Panc1 (cell line): ENCODE results near the gene RBM45. TPM values are rescaled to one million over a fixed set of nuclear protein-coding genes. Genes with fewer than 3 reads are reported as not detected.

Source experiments
- ATAC-seq: fragments of 200-7000 bp; cut with Tn5 transposase; 2 replicates; pipeline ENCODE4 v1.9.1; 2020; ENCODE audit warnings: mild to moderate bottlenecking, moderate library complexity
- BruUV-seq: library from RNA; stranded (reverse); fragments of 400-500 nt; replicated peaks from 2 replicates; lab custom pipeline; 2021; lab: Mats Ljungman, UMichigan
- CTCF ChIA-PET: fragments of 300-600 bp; sonication (Branson Sonifier 250); formaldehyde crosslinking; loops from one replicate; lab custom pipeline; 2022; ENCODE audit warnings: antibody characterized with exemption; lab: Charles Lee
- POLR2A ChIA-PET: fragments of 300-600 bp; sonication (Branson Sonifier 250); formaldehyde crosslinking; loops from one replicate; lab custom pipeline; 2022; ENCODE audit warnings: antibody characterized with exemption; lab: Charles Lee
- DNase-seq: peaks from one replicate; pipeline ENCODE4 v3.0.0-alpha.2; 2010; ENCODE audit warnings: low read depth, low spot score
- H3K27ac ChIP-seq: 2 replicates; pipeline ENCODE4 v1.5.1; 2011; ENCODE audit warnings: mild to moderate bottlenecking, low read length, inconsistent platforms
- H3K27me3 ChIP-seq: fragments of 200-500 bp; sonication (Bioruptor generic); 2 replicates; pipeline ENCODE4 v1.6.0; 2014; ENCODE audit warnings: low read length, inconsistent platforms; ENCODE audit not compliant: control insufficient read depth, insufficient read depth
- H3K36me3 ChIP-seq: fragments of 200-500 bp; sonication (Bioruptor generic); 2 replicates; pipeline ENCODE4 v1.5.1; 2014; ENCODE audit warnings: inconsistent platforms, mild to moderate bottlenecking, low read length, moderate library complexity; ENCODE audit not compliant: control insufficient read depth, insufficient read depth
- H3K4me1 ChIP-seq: 2 replicates; pipeline ENCODE4 v1.5.1; 2011; ENCODE audit warnings: inconsistent platforms, mild to moderate bottlenecking, low read length, moderate library complexity; ENCODE audit not compliant: control insufficient read depth, insufficient read depth
- H3K4me3 ChIP-seq, 2 experiments: 2 replicates each; pipeline ENCODE4 v1.5.1; 2011 to 2012; ENCODE audit warnings: low read depth in 2 of 2, low read length in 2 of 2, mild to moderate bottlenecking in 2 of 2, inconsistent platforms in 1 of 2, moderate library complexity in 1 of 2
- H3K9me3 ChIP-seq: fragments of 200-500 bp; sonication (Bioruptor generic); 2 replicates; pipeline ENCODE4 v1.5.1; 2014; ENCODE audit warnings: low read depth, mild to moderate bottlenecking, inconsistent platforms, low read length, moderate library complexity; ENCODE audit not compliant: control insufficient read depth, insufficient read depth
- CTCF ChIP-seq: fragments of 450-650 bp; IDR thresholded peaks from 2 replicates; pipeline ENCODE4 v1.5.1; 2017; ENCODE audit warnings: mild to moderate bottlenecking
- POLR2AphosphoS5 ChIP-seq: IDR thresholded peaks from 2 replicates; pipeline ENCODE4 v1.6.1; 2012; ENCODE audit warnings: mild to moderate bottlenecking, low read depth, low read length, moderate library complexity
- REST ChIP-seq, 2 experiments: IDR thresholded peaks; 2 replicates each; pipeline ENCODE4 v1.6.1; 2011 to 2012; ENCODE audit warnings: low read depth in 2 of 2, control low read depth in 1 of 2, low read length in 1 of 2, mild to moderate bottlenecking in 1 of 2, moderate library complexity in 1 of 2; ENCODE audit not compliant: insufficient read depth in 1 of 2
- SIN3A ChIP-seq: IDR thresholded peaks from 2 replicates; pipeline ENCODE4 v1.6.1; 2012; ENCODE audit warnings: low read depth, mild to moderate bottlenecking, low read length, moderate library complexity, borderline replicate concordance; ENCODE audit not compliant: insufficient read depth
- TCF7L2 ChIP-seq: IDR thresholded peaks from 2 replicates; pipeline ENCODE4 v1.6.1; 2011; ENCODE audit warnings: mild to moderate bottlenecking, low read depth, low read length, inconsistent platforms
- in situ Hi-C: cut with HindIII; loops from 2 replicates; pipeline ENCODE4 v1.10.0; 2016; ENCODE audit warnings: low sequenced_read_pairs, low pct_unique_long_range_greater_than_20kb
- intact Hi-C: fragments of 100-400 bp; cut with micrococcal nuclease; formaldehyde crosslinking; loops from one replicate; pipeline ENCODE4 v1.10.0; 2022; ENCODE audit not compliant: unreplicated experiment
- total RNA-seq: library from RNA; stranded (reverse); gene quantifications from one replicate; pipeline ENCODE4 v1.2.1, GENCODE V29; 2021; ENCODE audit not compliant: unreplicated experiment

The RBM45 gene
- total RNA-seq, 1 experiment from 2014 or later: 14.1 TPM

- CTCF ChIA-PET: no interaction called here
- in situ Hi-C loops: no loop called here
- POLR2A ChIA-PET: no interaction called here
- H3K36me3 ChIP-seq: no peaks in the 10 kb centered on the region
- H3K4me1 ChIP-seq: no peaks in the 10 kb centered on the region
- no peak overlapping the region for H3K4me3 ChIP-seq
- DNase-seq (no peak), ATAC-seq (no peak)
- H3K27me3 ChIP-seq: no peaks in the 10 kb centered on the region
- TF ChIP-seq POLR2AphosphoS5: no peak
- no peak for TF ChIP-seq SIN3A
- no peak for TF ChIP-seq TCF7L2
- TF ChIP-seq REST (IDR thresholded peaks at IDR 0.05; ENCODE audit: insufficient read depth in 1 of 2, low read depth in 2 of 2, low read length in 1 of 2): no peak
- no peak for TF ChIP-seq CTCF
- no peak overlapping the region for H3K27ac ChIP-seq
- no TSS peak for BruUV-seq
- intact Hi-C loops: loop anchor here (10.0 kb wide), 1 partner anchor 117 kb away; no protein-coding TSS in a partner anchor
- no peaks in the 10 kb centered on the region for H3K9me3 ChIP-seq
Observed at GRCh38 chr2:178101321-178102079, 10.7 kb upstream of the RBM45 start.

GRCh38 chr2:178105566-178105965, 6.7 kb upstream of the RBM45 start:
- intact Hi-C loops: loop anchor here (10.0 kb wide), 1 partner anchor 121 kb away; no protein-coding TSS in a partner anchor

More at GRCh38 chr2:178105566-178105965, 6.7 kb upstream of the RBM45 start:
- Histone ChIP-seq H3K4me3 (no peak overlapping the region), H3K36me3 (no peaks in the 10 kb centered on the region), H3K4me1 (no peaks in the 10 kb centered on the region), H3K9me3 (no peaks in the 10 kb centered on the region), H3K27me3 (0 out of 2 replicates have a peak, but pooled peaks cover 2% of the 10 kb centered on the region), H3K27ac (no peak overlapping the region)
- ATAC-seq (no peak), DNase-seq (no peak)
- BruUV-seq: no TSS peak
- CTCF ChIA-PET: no interaction called here
- TF ChIP-seq CTCF: no peak
- TF ChIP-seq POLR2AphosphoS5: no peak
- TF ChIP-seq SIN3A: no peak
- TF ChIP-seq TCF7L2: no peak
- no peak for TF ChIP-seq REST (IDR thresholded peaks at IDR 0.05; ENCODE audit: insufficient read depth in 1 of 2, low read depth in 2 of 2, low read length in 1 of 2)
- in situ Hi-C loops: no loop called here
- POLR2A ChIA-PET: no interaction called here
